WTC11 (cell line): Measurements from ENCODE around the gene C17orf107. TPM values are rescaled to one million over a fixed set of nuclear protein-coding genes. Genes with fewer than 3 reads are reported as not detected.

Experiments used
- EMX1 ChIP-seq: fragments of 250-450 bp; sonication (Bioruptor Pico); IDR thresholded peaks from 2 replicates; pipeline ENCODE4 v1.8.0; 2021; ENCODE audit warnings: mild to moderate bottlenecking
- MXD4 ChIP-seq: fragments of 250-450 bp; sonication (Bioruptor Pico); IDR thresholded peaks from 2 replicates; pipeline ENCODE4 v1.8.0; 2021; ENCODE audit warnings: mild to moderate bottlenecking, moderate library complexity, borderline replicate concordance
- NFATC4 ChIP-seq: fragments of 250-450 bp; sonication (Bioruptor Pico); IDR thresholded peaks from 2 replicates; pipeline ENCODE4 v1.9.0; 2021; ENCODE audit warnings: mild to moderate bottlenecking
- NFE2L1 ChIP-seq: sonication (generic); formaldehyde crosslinking; IDR thresholded peaks from 2 replicates; pipeline ENCODE4 v1.8.1; 2023; ENCODE audit warnings: missing genetic modification reagents
- OVOL2 ChIP-seq: fragments of 250-450 bp; sonication (Bioruptor Pico); IDR thresholded peaks from 2 replicates; pipeline ENCODE4 v1.9.0; 2021; ENCODE audit warnings: mild to moderate bottlenecking, borderline replicate concordance
- PRRX2 ChIP-seq: fragments of 250-450 bp; sonication (Bioruptor Pico); IDR thresholded peaks from 2 replicates; pipeline ENCODE4 v1.8.0; 2021; ENCODE audit warnings: mild to moderate bottlenecking
- RELA ChIP-seq: sonication (generic); formaldehyde crosslinking; IDR thresholded peaks from 2 replicates; pipeline ENCODE4 v1.8.1; 2022; ENCODE audit warnings: missing genetic modification reagents, mild to moderate bottlenecking, borderline replicate concordance
- RORB ChIP-seq: fragments of 250-450 bp; sonication (Bioruptor Pico); IDR thresholded peaks from 2 replicates; pipeline ENCODE4 v1.9.0; 2021; ENCODE audit warnings: mild to moderate bottlenecking
- TEAD1 ChIP-seq: sonication (generic); formaldehyde crosslinking; IDR thresholded peaks from 2 replicates; pipeline ENCODE4 v1.8.0; 2022; ENCODE audit warnings: mild to moderate bottlenecking, missing genetic modification reagents
- ZNF121 ChIP-seq: sonication (generic); formaldehyde crosslinking; IDR thresholded peaks from 2 replicates; pipeline ENCODE4 v1.8.0; 2023; ENCODE audit warnings: missing genetic modification reagents
- ZNF138 ChIP-seq: sonication (generic); formaldehyde crosslinking; conservative IDR thresholded peaks from 2 replicates; pipeline ENCODE4 v1.8.1; 2022; ENCODE audit warnings: mild to moderate bottlenecking, moderate library complexity, missing genetic modification reagents
- ZNF416 ChIP-seq: fragments of 250-450 bp; sonication (Bioruptor Pico); IDR thresholded peaks from 2 replicates; pipeline ENCODE4 v1.9.0; 2021; ENCODE audit warnings: mild to moderate bottlenecking, inconsistent platforms
- ZNF423 ChIP-seq: fragments of 250-450 bp; sonication (Bioruptor Pico); IDR thresholded peaks from 2 replicates; pipeline ENCODE4 v2.1.2; 2022; ENCODE audit warnings: mild to moderate bottlenecking, moderate library complexity
- total RNA-seq: library from RNA; stranded (reverse); gene quantifications from 3 replicates; pipeline ENCODE4 v1.2.3, GENCODE V29; 2021
- TF ChIP-seq, protein P1 (sequence below): sonication (generic); formaldehyde crosslinking; IDR thresholded peaks from 2 replicates; pipeline ENCODE4 v1.8.0; 2022; ENCODE audit warnings: missing genetic modification reagents
- TF ChIP-seq, protein P2 (sequence below): sonication (generic); formaldehyde crosslinking; IDR thresholded peaks from 2 replicates; pipeline ENCODE4 v1.8.1; 2023; ENCODE audit warnings: mild to moderate bottlenecking, missing genetic modification reagents, moderate library complexity
- TF ChIP-seq, protein P3 (sequence below): sonication (generic); formaldehyde crosslinking; conservative IDR thresholded peaks from 2 replicates; pipeline ENCODE4 v1.8.1; 2022; ENCODE audit warnings: mild to moderate bottlenecking, missing genetic modification reagents
- TF ChIP-seq, protein P4 (sequence below): sonication (generic); formaldehyde crosslinking; IDR thresholded peaks from 2 replicates; pipeline ENCODE4 v1.8.0; 2022; ENCODE audit warnings: mild to moderate bottlenecking, missing genetic modification reagents
- TF ChIP-seq, protein P5 (sequence below): sonication (generic); formaldehyde crosslinking; IDR thresholded peaks from 2 replicates; pipeline ENCODE4 v1.8.1; 2023; ENCODE audit warnings: mild to moderate bottlenecking, missing genetic modification reagents
- TF ChIP-seq, protein P6 (sequence below): sonication (generic); formaldehyde crosslinking; IDR thresholded peaks from 2 replicates; pipeline ENCODE4 v1.8.1; 2023; ENCODE audit warnings: mild to moderate bottlenecking, moderate library complexity, missing genetic modification reagents
- TF ChIP-seq, protein P7 (sequence below): fragments of 200-600 bp; IDR thresholded peaks from 2 replicates; pipeline ENCODE4 v1.8.0; 2022; ENCODE audit warnings: antibody characterized with exemption
- TF ChIP-seq, protein P8 (sequence below): sonication (generic); formaldehyde crosslinking; IDR thresholded peaks from 2 replicates; pipeline ENCODE4 v1.8.1; 2023; ENCODE audit warnings: mild to moderate bottlenecking, missing genetic modification reagents
- TF ChIP-seq, protein P9 (sequence below): sonication (generic); formaldehyde crosslinking; IDR thresholded peaks from 2 replicates; pipeline ENCODE4 v1.8.1; 2023; ENCODE audit warnings: mild to moderate bottlenecking, missing genetic modification reagents, borderline replicate concordance

C17orf107 gene
- total RNA-seq, 1 experiment from 2014 or later: 8.7 TPM

DNA sequence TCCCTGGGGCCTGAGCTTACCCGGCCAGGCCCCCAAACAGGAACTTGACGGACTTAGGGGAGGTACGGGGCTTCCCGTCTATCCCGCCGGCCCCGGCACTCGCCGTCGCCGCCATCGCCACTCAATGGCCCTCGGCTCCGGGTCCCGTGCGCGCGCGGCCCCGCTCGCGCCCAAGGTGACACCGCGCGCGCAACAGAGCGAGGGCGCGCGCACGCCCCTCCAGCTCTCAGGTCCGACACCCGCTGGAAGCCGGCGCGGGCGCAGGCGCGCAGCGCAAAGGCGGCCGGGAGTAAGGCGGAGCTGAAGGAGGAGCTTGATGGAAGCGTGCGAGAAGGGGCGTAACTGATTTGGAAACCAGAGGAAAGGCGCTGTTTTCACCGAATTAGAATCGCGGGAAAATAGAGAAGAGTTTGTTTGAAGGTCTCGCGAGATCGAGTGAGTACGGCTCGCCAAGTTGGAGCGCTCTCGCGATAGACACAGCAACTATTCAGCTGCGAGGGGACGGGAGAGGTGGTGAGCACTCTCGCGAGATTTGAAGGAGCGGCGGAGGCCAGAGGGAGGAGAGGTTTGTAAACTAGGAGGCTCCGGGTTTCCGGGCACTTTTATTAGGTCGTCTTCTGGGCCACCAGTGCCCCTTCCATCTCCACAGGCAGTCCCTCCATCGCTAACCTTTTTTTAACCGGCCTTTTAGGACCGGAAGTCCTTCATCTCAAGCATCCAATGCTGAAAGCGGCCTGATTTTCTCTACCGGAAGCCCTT is 40.6 kb downstream of the C17orf107 start, which contains the start of the genes RNF167 and SLC25A11 (continued):
- TF ChIP-seq, protein P1, sequence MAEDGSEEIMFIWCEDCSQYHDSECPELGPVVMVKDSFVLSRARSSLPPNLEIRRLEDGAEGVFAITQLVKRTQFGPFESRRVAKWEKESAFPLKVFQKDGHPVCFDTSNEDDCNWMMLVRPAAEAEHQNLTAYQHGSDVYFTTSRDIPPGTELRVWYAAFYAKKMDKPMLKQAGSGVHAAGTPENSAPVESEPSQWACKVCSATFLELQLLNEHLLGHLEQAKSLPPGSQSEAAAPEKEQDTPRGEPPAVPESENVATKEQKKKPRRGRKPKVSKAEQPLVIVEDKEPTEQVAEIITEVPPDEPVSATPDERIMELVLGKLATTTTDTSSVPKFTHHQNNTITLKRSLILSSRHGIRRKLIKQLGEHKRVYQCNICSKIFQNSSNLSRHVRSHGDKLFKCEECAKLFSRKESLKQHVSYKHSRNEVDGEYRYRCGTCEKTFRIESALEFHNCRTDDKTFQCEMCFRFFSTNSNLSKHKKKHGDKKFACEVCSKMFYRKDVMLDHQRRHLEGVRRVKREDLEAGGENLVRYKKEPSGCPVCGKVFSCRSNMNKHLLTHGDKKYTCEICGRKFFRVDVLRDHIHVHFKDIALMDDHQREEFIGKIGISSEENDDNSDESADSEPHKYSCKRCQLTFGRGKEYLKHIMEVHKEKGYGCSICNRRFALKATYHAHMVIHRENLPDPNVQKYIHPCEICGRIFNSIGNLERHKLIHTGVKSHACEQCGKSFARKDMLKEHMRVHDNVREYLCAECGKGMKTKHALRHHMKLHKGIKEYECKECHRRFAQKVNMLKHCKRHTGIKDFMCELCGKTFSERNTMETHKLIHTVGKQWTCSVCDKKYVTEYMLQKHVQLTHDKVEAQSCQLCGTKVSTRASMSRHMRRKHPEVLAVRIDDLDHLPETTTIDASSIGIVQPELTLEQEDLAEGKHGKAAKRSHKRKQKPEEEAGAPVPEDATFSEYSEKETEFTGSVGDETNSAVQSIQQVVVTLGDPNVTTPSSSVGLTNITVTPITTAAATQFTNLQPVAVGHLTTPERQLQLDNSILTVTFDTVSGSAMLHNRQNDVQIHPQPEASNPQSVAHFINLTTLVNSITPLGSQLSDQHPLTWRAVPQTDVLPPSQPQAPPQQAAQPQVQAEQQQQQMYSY: no peak
- TF ChIP-seq TEAD1 (0 out of 2 replicates have a peak, but pooled peaks have one; percentile 26), ZNF138 (no peak), OVOL2 (CRISPR knock-in tag) (no peak), RORB (CRISPR knock-in tag) (no peak), RELA (CRISPR knock-in tag) (no peak), MXD4 (CRISPR knock-in tag) (no peak), PRRX2 (CRISPR knock-in tag) (no peak), NFE2L1 (CRISPR knock-in tag) (no peak), EMX1 (peak; percentile 55; the same call in 1 of the 2 replicates), ZNF416 (CRISPR knock-in tag) (0 out of 2 replicates have a peak, but pooled peaks have one; percentile 27), NFATC4 (CRISPR knock-in tag) (no peak), ZNF423 (CRISPR knock-in tag) (no peak), ZNF121 (no peak)
- TF ChIP-seq, protein P2, sequence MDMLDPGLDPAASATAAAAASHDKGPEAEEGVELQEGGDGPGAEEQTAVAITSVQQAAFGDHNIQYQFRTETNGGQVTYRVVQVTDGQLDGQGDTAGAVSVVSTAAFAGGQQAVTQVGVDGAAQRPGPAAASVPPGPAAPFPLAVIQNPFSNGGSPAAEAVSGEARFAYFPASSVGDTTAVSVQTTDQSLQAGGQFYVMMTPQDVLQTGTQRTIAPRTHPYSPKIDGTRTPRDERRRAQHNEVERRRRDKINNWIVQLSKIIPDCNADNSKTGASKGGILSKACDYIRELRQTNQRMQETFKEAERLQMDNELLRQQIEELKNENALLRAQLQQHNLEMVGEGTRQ (CRISPR knock-in tag): no peak; the same call in 1 of the 2 replicates
- TF ChIP-seq, protein P3, sequence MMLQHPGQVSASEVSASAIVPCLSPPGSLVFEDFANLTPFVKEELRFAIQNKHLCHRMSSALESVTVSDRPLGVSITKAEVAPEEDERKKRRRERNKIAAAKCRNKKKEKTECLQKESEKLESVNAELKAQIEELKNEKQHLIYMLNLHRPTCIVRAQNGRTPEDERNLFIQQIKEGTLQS: no peak
- TF ChIP-seq, protein P4, sequence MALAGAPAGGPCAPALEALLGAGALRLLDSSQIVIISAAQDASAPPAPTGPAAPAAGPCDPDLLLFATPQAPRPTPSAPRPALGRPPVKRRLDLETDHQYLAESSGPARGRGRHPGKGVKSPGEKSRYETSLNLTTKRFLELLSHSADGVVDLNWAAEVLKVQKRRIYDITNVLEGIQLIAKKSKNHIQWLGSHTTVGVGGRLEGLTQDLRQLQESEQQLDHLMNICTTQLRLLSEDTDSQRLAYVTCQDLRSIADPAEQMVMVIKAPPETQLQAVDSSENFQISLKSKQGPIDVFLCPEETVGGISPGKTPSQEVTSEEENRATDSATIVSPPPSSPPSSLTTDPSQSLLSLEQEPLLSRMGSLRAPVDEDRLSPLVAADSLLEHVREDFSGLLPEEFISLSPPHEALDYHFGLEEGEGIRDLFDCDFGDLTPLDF (CRISPR knock-in tag): no peak
- TF ChIP-seq, protein P5, sequence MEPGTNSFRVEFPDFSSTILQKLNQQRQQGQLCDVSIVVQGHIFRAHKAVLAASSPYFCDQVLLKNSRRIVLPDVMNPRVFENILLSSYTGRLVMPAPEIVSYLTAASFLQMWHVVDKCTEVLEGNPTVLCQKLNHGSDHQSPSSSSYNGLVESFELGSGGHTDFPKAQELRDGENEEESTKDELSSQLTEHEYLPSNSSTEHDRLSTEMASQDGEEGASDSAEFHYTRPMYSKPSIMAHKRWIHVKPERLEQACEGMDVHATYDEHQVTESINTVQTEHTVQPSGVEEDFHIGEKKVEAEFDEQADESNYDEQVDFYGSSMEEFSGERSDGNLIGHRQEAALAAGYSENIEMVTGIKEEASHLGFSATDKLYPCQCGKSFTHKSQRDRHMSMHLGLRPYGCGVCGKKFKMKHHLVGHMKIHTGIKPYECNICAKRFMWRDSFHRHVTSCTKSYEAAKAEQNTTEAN (CRISPR knock-in tag): no peak
- TF ChIP-seq, protein P6, sequence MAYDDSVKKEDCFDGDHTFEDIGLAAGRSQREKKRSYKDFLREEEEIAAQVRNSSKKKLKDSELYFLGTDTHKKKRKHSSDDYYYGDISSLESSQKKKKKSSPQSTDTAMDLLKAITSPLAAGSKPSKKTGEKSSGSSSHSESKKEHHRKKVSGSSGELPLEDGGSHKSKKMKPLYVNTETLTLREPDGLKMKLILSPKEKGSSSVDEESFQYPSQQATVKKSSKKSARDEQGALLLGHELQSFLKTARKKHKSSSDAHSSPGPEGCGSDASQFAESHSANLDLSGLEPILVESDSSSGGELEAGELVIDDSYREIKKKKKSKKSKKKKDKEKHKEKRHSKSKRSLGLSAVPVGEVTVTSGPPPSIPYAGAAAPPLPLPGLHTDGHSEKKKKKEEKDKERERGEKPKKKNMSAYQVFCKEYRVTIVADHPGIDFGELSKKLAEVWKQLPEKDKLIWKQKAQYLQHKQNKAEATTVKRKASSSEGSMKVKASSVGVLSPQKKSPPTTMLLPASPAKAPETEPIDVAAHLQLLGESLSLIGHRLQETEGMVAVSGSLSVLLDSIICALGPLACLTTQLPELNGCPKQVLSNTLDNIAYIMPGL: peak; percentile 72; the same call in 1 of the 2 replicates
- TF ChIP-seq, protein P7, sequence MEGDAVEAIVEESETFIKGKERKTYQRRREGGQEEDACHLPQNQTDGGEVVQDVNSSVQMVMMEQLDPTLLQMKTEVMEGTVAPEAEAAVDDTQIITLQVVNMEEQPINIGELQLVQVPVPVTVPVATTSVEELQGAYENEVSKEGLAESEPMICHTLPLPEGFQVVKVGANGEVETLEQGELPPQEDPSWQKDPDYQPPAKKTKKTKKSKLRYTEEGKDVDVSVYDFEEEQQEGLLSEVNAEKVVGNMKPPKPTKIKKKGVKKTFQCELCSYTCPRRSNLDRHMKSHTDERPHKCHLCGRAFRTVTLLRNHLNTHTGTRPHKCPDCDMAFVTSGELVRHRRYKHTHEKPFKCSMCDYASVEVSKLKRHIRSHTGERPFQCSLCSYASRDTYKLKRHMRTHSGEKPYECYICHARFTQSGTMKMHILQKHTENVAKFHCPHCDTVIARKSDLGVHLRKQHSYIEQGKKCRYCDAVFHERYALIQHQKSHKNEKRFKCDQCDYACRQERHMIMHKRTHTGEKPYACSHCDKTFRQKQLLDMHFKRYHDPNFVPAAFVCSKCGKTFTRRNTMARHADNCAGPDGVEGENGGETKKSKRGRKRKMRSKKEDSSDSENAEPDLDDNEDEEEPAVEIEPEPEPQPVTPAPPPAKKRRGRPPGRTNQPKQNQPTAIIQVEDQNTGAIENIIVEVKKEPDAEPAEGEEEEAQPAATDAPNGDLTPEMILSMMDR: no peak
- TF ChIP-seq, protein P8, sequence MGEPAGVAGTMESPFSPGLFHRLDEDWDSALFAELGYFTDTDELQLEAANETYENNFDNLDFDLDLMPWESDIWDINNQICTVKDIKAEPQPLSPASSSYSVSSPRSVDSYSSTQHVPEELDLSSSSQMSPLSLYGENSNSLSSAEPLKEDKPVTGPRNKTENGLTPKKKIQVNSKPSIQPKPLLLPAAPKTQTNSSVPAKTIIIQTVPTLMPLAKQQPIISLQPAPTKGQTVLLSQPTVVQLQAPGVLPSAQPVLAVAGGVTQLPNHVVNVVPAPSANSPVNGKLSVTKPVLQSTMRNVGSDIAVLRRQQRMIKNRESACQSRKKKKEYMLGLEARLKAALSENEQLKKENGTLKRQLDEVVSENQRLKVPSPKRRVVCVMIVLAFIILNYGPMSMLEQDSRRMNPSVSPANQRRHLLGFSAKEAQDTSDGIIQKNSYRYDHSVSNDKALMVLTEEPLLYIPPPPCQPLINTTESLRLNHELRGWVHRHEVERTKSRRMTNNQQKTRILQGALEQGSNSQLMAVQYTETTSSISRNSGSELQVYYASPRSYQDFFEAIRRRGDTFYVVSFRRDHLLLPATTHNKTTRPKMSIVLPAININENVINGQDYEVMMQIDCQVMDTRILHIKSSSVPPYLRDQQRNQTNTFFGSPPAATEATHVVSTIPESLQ (CRISPR knock-in tag): no peak
- TF ChIP-seq, protein P9, sequence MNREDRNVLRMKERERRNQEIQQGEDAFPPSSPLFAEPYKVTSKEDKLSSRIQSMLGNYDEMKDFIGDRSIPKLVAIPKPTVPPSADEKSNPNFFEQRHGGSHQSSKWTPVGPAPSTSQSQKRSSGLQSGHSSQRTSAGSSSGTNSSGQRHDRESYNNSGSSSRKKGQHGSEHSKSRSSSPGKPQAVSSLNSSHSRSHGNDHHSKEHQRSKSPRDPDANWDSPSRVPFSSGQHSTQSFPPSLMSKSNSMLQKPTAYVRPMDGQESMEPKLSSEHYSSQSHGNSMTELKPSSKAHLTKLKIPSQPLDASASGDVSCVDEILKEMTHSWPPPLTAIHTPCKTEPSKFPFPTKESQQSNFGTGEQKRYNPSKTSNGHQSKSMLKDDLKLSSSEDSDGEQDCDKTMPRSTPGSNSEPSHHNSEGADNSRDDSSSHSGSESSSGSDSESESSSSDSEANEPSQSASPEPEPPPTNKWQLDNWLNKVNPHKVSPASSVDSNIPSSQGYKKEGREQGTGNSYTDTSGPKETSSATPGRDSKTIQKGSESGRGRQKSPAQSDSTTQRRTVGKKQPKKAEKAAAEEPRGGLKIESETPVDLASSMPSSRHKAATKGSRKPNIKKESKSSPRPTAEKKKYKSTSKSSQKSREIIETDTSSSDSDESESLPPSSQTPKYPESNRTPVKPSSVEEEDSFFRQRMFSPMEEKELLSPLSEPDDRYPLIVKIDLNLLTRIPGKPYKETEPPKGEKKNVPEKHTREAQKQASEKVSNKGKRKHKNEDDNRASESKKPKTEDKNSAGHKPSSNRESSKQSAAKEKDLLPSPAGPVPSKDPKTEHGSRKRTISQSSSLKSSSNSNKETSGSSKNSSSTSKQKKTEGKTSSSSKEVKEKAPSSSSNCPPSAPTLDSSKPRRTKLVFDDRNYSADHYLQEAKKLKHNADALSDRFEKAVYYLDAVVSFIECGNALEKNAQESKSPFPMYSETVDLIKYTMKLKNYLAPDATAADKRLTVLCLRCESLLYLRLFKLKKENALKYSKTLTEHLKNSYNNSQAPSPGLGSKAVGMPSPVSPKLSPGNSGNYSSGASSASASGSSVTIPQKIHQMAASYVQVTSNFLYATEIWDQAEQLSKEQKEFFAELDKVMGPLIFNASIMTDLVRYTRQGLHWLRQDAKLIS: no peak
